GM12878 (cell line): Measurements from ENCODE around the gene DCTN1. TPM values are rescaled to one million over a fixed set of nuclear protein-coding genes. Genes with fewer than 3 reads are reported as not detected.

ENCODE experiments used
- ATAC-seq: fragments of 200-7000 bp; cut with Tn5 transposase; 3 replicates; pipeline ENCODE4 v1.9.1; 2020; ENCODE audit warnings: mild to moderate bottlenecking, moderate library complexity
- BruUV-seq: library from RNA; stranded (reverse); fragments of 400-500 nt; replicated peaks from 2 replicates; lab custom pipeline; 2021; lab: Mats Ljungman, UMichigan
- CTCF ChIA-PET: fragments of 300-600 bp; sonication (Branson Sonifier 250); formaldehyde crosslinking; extraction: SDS; loops from one replicate; lab custom pipeline; 2021; ENCODE audit warnings: inconsistent platforms; lab: Yijun Ruan, JAX
- POLR2A ChIA-PET: fragments of 350-600 bp; formaldehyde crosslinking; extraction: SDS; loops from one replicate; lab custom pipeline; 2021; ENCODE audit warnings: inconsistent platforms; lab: Charles Lee
- RAD21 ChIA-PET: fragments of 300-600 bp; sonication (Branson Sonifier 250); formaldehyde crosslinking; loops from one replicate; lab custom pipeline; 2023; ENCODE audit warnings: antibody characterized with exemption; ENCODE audit not compliant: unreplicated experiment; lab: Charles Lee
- SMC1A ChIA-PET: fragments of 300-600 bp; sonication (Branson Sonifier 250); formaldehyde crosslinking; loops from one replicate; lab custom pipeline; 2023; ENCODE audit not compliant: unreplicated experiment, uncharacterized antibody; lab: Charles Lee
- DNase-seq: peaks from one replicate; pipeline ENCODE4 v3.0.0-alpha.2; 2011; ENCODE audit warnings: low read depth, low spot score
- FAIRE-seq: peaks from 3 replicates; lab custom pipeline; 2011; peaks lifted over from hg19 to GRCh38; lab: Jason Lieb, UNC
- H2AFZ ChIP-seq: 2 replicates; pipeline ENCODE4 v1.6.0; 2011; ENCODE audit warnings: low read depth, low read length, control low read depth; ENCODE audit not compliant: control insufficient read depth
- H3K27ac ChIP-seq: 2 replicates; pipeline ENCODE4 v1.5.1; 2011; ENCODE audit warnings: control low read depth; ENCODE audit not compliant: control insufficient read depth, insufficient read depth
- H3K27me3 ChIP-seq, 2 experiments: replicated peaks in 1 of 2; 2 replicates each; pipeline versions ENCODE4 v1.6.0 to v1.6.1; 2011; ENCODE audit warnings: low read length in 1 of 2; ENCODE audit not compliant: control insufficient read depth in 2 of 2, insufficient read depth in 2 of 2
- H3K36me3 ChIP-seq, 2 experiments: 2 replicates each; pipeline ENCODE4 v1.5.1; 2011; ENCODE audit warnings: low read length in 1 of 2; ENCODE audit not compliant: control insufficient read depth in 2 of 2, insufficient read depth in 2 of 2
- H3K4me1 ChIP-seq: 2 replicates; pipeline ENCODE4 v1.6.1; 2011; ENCODE audit warnings: mild to moderate bottlenecking, low read length, moderate library complexity, mixed read lengths; ENCODE audit not compliant: control insufficient read depth, insufficient read depth
- H3K4me2 ChIP-seq: 2 replicates; pipeline ENCODE4 v1.6.0; 2011; ENCODE audit warnings: control low read depth; ENCODE audit not compliant: control insufficient read depth, insufficient read depth
- H3K4me3 ChIP-seq: fragments of 200-600 bp; sonication (generic); 2 replicates; pipeline ENCODE4 v1.5.1; 2016
- H3K79me2 ChIP-seq: 2 replicates; pipeline ENCODE4 v1.6.0; 2011; ENCODE audit warnings: low read length; ENCODE audit not compliant: control insufficient read depth, insufficient read depth
- H3K9ac ChIP-seq: 2 replicates; pipeline ENCODE4 v1.8.0; 2011; ENCODE audit warnings: low read length, control low read depth, mixed read lengths; ENCODE audit not compliant: control insufficient read depth, insufficient read depth
- H3K9me3 ChIP-seq: replicated peaks from 3 replicates; pipeline ENCODE4 v1.5.1; 2011; ENCODE audit warnings: mild to moderate bottlenecking, low read length; ENCODE audit not compliant: control insufficient read depth, insufficient read depth
- H4K20me1 ChIP-seq: 2 replicates; pipeline ENCODE4 v1.6.0; 2011; ENCODE audit not compliant: control insufficient read depth, insufficient read depth
- ATF7 ChIP-seq: fragments of 450-650 bp; IDR thresholded peaks from 2 replicates; pipeline ENCODE4 v1.6.1; 2016; ENCODE audit warnings: low read depth, mild to moderate bottlenecking
- CBX5 ChIP-seq: sonication (generic); IDR thresholded peaks from 2 replicates; pipeline ENCODE4 v1.6.1; 2016; ENCODE audit warnings: low read depth, moderate library complexity, mild to moderate bottlenecking, inconsistent platforms
- IRF5 ChIP-seq: fragments of 450-650 bp; IDR thresholded peaks from 2 replicates; pipeline ENCODE4 v1.6.1; 2017; ENCODE audit warnings: borderline replicate concordance
- MXI1 ChIP-seq: fragments of 150-350 bp; IDR thresholded peaks from 2 replicates; pipeline ENCODE4 v1.6.1; 2011; ENCODE audit warnings: low read depth, mild to moderate bottlenecking, inconsistent platforms, low read length, improper control_type of control experiment
- SPI1 ChIP-seq: IDR thresholded peaks from 2 replicates; pipeline ENCODE4 v1.6.1; 2011; ENCODE audit warnings: low read depth, mild to moderate bottlenecking, low read length, moderate library complexity, borderline replicate concordance; ENCODE audit not compliant: insufficient read depth
- SREBF2 ChIP-seq: IDR thresholded peaks from 2 replicates; pipeline ENCODE4 v1.6.1; 2012; ENCODE audit warnings: mild to moderate bottlenecking, low read length
- SRF ChIP-seq, 2 experiments: IDR thresholded peaks; 2 replicates each; pipeline ENCODE4 v1.6.1; 2011; ENCODE audit warnings: low read depth in 2 of 2, low read length in 2 of 2, mild to moderate bottlenecking in 1 of 2, moderate library complexity in 1 of 2
- ZNF217 ChIP-seq: fragments of 450-650 bp; IDR thresholded peaks from 2 replicates; pipeline ENCODE4 v1.6.1; 2017; ENCODE audit warnings: antibody characterized with exemption, mild to moderate bottlenecking
- WGBS: methylation state at CpG from one replicate; pipeline ENCODE4 v1.1.6; 2016; ENCODE audit warnings: low lambda C conversion rate; ENCODE audit not compliant: insufficient replicate concordance, insufficient coverage; ENCODE audit errors: missing lambda C conversion rate; 5-methylcytosine and 5-hydroxymethylcytosine counted together
- in situ Hi-C: fragments of 300-500 bp; cut with MboI; formaldehyde crosslinking; loops from 9 replicates; pipeline ENCODE4 v1.14.3; 2018; ENCODE audit warnings: mixed read lengths
- intact Hi-C: fragments of 100-400 bp; cut with micrococcal nuclease; formaldehyde crosslinking; loops from one replicate; pipeline ENCODE4 v1.14.2; 2022; ENCODE audit not compliant: unreplicated experiment
- polyA plus RNA-seq, 11 experiments: library from polyadenylated mRNA; depleted of rRNA in 4 of 11; unstranded in 6 of 11; stranded (reverse) in 5 of 11; fragments of >200 nt; fragmentation: Nextera tagmentation in 4 of 11; fragmentation: Illumina TruSeq in 1 of 11; extraction: Ambion mirVana in 4 of 11; extraction: Trizol in 1 of 11; gene quantifications; 1 replicate in 1 of 11; 2 replicates in 10 of 11; pipeline versions ENCODE4 v1.2.1 to v1.2.3, GENCODE V29; 2011 to 2016; ENCODE audit warnings: inconsistent platforms in 2 of 11, missing spikeins in 2 of 11, low read depth in 1 of 11
- total RNA-seq, 4 experiments: library from RNA; depleted of rRNA in 3 of 4; stranded (reverse); fragments of >200 nt in 3 of 4; fragmentation: Illumina TruSeq in 1 of 4; extraction: Trizol in 1 of 4; gene quantifications; 2 replicates each; pipeline versions ENCODE4 v1.2.1 to v1.2.3, GENCODE V29; 2013 to 2021
- TF ChIP-seq, protein P1 (sequence below): fragments of 450-650 bp; conservative IDR thresholded peaks from 2 replicates; pipeline ENCODE4 v1.6.1; 2017; ENCODE audit warnings: mild to moderate bottlenecking, moderate library complexity
- TF ChIP-seq, protein P2 (sequence below): fragments of 450-650 bp; formaldehyde crosslinking; IDR thresholded peaks from 2 replicates; pipeline ENCODE4 v1.4.0; 2022; ENCODE audit warnings: mild to moderate bottlenecking, moderate library complexity

DCTN1 gene
- total and polyA plus RNA-seq, 10 of the 15 experiments (the other 5 are each of a cell fraction or from before 2014, with no cell fraction given): 44.1 to 116 (median 64.8) TPM

DNA sequence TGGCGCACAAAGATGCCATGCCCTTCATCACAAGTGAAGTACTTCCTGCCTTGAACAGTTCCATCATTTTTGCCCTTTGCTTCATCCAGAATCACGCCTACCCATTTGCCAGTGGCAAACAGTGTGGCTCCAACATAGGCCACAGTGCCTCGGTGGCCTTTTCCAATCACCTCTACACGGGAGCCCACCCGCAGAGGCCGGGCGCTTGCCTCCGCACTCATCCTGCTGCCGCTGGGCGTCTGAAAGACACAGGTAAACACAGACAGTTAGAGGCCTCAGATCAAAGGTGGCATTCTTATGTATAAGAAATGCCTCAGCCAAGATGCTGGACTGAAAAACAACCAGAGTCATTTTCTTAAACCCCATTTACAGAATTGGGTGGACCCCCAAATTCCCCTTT is 2.1 kb downstream of the DCTN1 start (continued):
- TF ChIP-seq ATF7 (no peak), SRF (IDR thresholded peaks at IDR 0.05; ENCODE audit: low read depth in 2 of 2, low read length in 2 of 2) (no peak)
- TF ChIP-seq, protein P1, sequence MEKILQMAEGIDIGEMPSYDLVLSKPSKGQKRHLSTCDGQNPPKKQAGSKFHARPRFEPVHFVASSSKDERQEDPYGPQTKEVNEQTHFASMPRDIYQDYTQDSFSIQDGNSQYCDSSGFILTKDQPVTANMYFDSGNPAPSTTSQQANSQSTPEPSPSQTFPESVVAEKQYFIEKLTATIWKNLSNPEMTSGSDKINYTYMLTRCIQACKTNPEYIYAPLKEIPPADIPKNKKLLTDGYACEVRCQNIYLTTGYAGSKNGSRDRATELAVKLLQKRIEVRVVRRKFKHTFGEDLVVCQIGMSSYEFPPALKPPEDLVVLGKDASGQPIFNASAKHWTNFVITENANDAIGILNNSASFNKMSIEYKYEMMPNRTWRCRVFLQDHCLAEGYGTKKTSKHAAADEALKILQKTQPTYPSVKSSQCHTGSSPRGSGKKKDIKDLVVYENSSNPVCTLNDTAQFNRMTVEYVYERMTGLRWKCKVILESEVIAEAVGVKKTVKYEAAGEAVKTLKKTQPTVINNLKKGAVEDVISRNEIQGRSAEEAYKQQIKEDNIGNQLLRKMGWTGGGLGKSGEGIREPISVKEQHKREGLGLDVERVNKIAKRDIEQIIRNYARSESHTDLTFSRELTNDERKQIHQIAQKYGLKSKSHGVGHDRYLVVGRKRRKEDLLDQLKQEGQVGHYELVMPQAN: no peak
- TF ChIP-seq, protein P2, sequence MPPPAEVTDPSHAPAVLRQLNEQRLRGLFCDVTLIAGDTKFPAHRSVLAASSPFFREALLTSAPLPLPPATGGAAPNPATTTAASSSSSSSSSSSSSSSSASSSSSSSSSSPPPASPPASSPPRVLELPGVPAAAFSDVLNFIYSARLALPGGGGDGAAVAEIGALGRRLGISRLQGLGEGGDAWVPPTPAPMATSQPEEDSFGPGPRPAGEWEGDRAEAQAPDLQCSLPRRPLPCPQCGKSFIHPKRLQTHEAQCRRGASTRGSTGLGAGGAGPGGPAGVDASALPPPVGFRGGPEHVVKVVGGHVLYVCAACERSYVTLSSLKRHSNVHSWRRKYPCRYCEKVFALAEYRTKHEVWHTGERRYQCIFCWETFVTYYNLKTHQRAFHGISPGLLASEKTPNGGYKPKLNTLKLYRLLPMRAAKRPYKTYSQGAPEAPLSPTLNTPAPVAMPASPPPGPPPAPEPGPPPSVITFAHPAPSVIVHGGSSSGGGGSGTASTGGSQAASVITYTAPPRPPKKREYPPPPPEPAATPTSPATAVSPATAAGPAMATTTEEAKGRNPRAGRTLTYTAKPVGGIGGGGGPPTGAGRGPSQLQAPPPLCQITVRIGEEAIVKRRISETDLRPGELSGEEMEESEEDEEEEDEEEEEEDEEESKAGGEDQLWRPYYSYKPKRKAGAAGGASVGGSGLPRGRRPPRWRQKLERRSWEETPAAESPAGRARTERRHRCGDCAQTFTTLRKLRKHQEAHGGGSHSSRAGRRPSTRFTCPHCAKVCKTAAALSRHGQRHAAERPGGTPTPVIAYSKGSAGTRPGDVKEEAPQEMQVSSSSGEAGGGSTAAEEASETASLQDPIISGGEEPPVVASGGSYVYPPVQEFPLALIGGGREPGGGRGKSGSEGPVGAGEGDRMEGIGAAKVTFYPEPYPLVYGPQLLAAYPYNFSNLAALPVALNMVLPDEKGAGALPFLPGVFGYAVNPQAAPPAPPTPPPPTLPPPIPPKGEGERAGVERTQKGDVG: no peak

GRCh38 chr2:74375838-74376237 is 4.3 kb downstream of the DCTN1 start:
- intact Hi-C loops (no loop called here), in situ Hi-C loops (no loop called here)
- RAD21 ChIA-PET: no interaction called here
- no peak for ATAC-seq
- 50% methylated on average over 2 of the region's 2 CpGs for WGBS
- Histone ChIP-seq H3K4me1 (no peaks in the 10 kb centered on the region; the same call in 1 of the 2 replicates), H3K27ac (no peak overlapping the region), H4K20me1 (peaks cover 7% of the 10 kb centered on the region; the same call in 1 of the 2 replicates), H3K27me3 (no peaks in the 10 kb centered on the region), H3K4me3 (no peak overlapping the region), H3K36me3 (peaks cover 9 to 15% of the 10 kb centered on the region in 2 experiments; a peak in 3 of 4 replicates), H2AFZ (no peak overlapping the region), H3K9me3 (no peaks in the 10 kb centered on the region), H3K4me2 (no peak overlapping the region), H3K79me2 (peaks cover 9% of the 10 kb centered on the region), H3K9ac (no peak overlapping the region)
- no TSS peak for BruUV-seq
- CTCF ChIA-PET: no interaction called here
- DNase-seq: no peak
- POLR2A ChIA-PET: no interaction called here
- SMC1A ChIA-PET: no interaction called here
- no peak for TF ChIP-seq IRF5
- no peak for TF ChIP-seq ZNF217
- no peak for TF ChIP-seq MXI1
- TF ChIP-seq SREBF2: no peak
- peak; percentile 39; the same call in 1 of the 2 replicates for TF ChIP-seq SPI1
- TF ChIP-seq, protein P1: no peak
- no peak for TF ChIP-seq CBX5
- FAIRE-seq: no peak
